Astrocyte of the hippocampus (primary cell): ENCODE results near the gene HNRNPH1.

ENCODE experiments used
- DNase-seq: peaks from one replicate; pipeline ENCODE4 v3.0.0; 2011; ENCODE audit warnings: low read depth, low spot score

The HNRNPH1 gene

GRCh38 chr5:179623906-179624741 is 653 bp upstream of the HNRNPH1 start:
- DNase-seq: peak; percentile 86

DNA sequence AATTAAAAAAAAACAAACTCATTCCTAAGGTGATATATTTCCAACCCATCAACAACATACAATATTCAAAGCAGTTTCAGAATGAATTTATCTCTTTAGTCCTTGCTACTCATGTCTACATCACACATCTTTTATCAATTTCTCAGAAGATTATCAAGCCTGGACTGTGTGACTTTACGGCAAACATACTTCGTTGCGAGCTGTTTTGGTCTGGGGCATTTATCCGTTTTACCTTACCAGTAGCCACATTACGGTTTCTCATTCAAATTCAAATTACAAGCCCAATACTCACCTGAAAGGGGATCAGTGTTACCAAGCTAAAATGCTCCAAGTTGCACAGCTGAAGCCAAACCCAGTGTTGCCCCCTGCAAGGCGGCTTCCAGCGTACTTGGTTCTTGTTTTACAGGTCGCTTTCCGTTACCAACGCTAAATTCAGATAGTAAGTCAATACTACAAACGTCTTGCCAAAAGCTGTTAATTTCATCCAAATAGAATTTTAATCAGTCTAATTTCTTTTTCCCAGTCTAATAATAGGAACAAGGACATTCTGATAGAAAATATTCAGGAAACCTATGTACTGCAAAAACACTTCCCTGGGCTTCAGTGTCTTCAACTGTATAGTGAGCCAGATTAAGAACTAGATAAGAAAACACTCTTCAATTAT is 1.8 kb downstream of the HNRNPH1 start:
- DNase-seq: no peak

GRCh38 chr5:179620703-179621350 is 2.6 kb downstream of the HNRNPH1 start:
- no peak for DNase-seq

- no peak for DNase-seq
Observed at GRCh38 chr5:179620293-179620692, 3.2 kb downstream of the HNRNPH1 start.

- no peak for DNase-seq
Observed at GRCh38 chr5:179619776-179620175, 3.7 kb downstream of the HNRNPH1 start.

- no peak for DNase-seq
Observed at GRCh38 chr5:179618923-179619554, 4.4 kb downstream of the HNRNPH1 start.

- DNase-seq: no peak
Observed at GRCh38 chr5:179617930-179618329, 5.5 kb downstream of the HNRNPH1 start.

- DNase-seq: no peak
Observed at GRCh38 chr5:179616002-179616594, 7.4 kb downstream of the HNRNPH1 start.

DNA sequence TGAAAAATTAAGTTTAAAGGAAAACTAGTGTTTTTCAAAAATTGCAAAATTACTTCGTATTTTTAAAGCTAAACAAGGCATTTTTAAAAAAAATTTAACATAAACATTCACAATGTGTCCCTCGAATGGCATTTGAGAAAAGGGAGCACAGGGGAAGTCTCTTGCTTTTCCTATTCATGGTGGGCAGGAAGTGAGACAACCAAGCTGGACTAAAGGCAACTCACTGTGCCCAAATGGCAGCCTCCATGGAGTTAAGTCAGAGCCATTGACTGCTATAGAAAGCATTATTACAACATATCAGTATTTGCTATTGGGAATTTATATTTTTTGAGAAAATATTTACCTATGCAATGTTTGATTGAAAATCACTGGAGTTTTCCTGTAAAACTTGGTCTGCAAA is 8.3 kb downstream of the HNRNPH1 start:
- DNase-seq: no peak

DNA sequence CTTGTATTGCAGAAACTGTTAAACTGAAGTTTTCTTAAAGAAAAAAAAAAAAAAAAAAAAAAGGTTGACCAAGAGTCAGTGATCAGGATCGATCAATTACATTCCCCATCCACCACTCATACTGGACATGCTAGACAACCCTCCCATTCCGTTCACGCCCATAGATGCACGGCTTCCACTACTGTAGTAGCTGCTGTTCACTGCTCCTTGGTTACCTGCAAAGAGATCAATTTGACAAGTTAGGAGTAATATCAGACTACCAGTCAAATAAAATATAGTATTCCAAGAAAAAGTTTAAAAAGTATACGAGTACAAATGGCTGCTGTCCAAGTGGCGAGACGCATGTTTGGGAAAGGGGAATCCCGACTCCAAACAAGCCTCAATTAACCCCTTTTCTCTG is 8.7 kb downstream of the HNRNPH1 start:
- DNase-seq: no peak

GRCh38 chr5:179613460-179614071 is 9.9 kb downstream of the HNRNPH1 start:
- DNase-seq: no peak

DNA sequence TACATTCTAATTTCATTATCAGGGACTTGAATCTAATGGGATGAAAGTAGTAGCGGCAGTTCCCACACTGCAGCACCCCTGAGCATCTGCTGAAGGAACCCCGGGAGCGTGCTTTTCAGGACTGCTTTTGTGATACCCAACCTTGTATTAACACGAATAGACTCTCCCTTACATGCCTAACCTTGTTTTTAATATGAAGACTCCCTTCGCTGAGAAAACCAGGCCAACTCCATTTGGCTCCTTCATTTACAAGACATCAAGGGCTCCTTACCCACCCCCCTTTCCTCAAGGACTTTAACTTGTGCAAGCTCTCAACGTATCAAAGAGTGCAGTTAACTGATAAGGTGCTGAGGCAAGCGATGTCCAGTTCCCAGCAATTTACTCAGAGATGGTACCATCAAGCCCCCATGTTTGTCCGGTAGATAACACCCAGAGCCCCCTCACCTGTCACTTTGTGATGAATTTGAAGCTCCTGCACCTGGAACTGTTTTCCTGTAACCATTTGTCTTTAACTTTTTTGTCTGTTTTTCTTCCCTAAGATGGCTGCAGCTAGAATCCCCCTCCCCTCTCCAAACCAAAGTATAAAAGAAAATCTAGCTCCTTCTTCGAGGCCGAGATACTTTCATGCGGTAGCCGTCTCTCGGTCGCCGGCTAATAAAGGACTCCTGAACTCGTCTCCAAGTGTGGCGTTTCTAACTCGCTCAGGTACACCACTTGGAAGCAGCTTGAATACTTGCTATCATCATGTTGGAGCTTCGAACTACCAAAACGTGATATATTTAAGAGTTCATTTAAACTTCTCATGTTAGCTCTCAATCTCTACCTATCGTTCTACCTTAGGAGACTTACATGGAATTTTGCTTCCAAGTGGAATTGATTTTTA is 10.7 kb downstream of the HNRNPH1 start:
- no peak for DNase-seq

GRCh38 chr5:179610903-179611265 is 12.6 kb downstream of the HNRNPH1 start:
- no peak for DNase-seq

- no peak for DNase-seq
Observed at GRCh38 chr5:179610109-179610902, 13.2 kb downstream of the HNRNPH1 start.

GRCh38 chr5:179609834-179610108 is 13.7 kb downstream of the HNRNPH1 start:
- DNase-seq: no peak

DNA sequence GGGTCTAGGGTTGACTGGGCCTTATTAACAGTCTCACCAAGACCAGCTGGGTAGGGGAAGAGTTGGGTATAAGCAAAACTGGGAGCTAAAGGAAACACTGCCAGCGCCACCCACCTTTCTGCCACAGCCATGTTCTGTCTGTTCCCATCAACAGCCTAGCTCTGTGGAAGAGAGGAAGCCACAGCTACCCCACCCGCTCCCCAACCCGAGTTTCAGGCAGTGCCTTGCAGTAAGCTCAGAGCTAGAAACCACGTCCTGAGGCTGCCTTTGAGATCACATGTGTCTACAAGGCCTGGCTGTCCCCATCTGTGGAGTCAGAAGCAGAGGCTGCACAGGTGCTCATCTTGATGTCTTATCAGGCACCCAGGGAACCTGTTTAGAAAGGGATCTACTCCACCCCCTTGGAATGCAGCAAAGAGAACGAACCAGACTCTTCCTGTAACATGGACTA is 15.3 kb downstream of the HNRNPH1 start:
- DNase-seq: no peak

GRCh38 chr5:179607160-179607931 is 16.1 kb downstream of the HNRNPH1 start:
- no peak for DNase-seq

GRCh38 chr5:179606910-179607159 is 16.6 kb downstream of the HNRNPH1 start:
- DNase-seq: no peak
